ENCODE measurements around the gene PKDREJ. TPM values are rescaled to one million over a fixed set of nuclear protein-coding genes. Genes with fewer than 3 reads are reported as not detected.

PKDREJ gene
- total RNA-seq, 1 experiment from 2014 or later: 0.04 TPM

GRCh38 chr22:46213052-46213451 lies 50.1 kb downstream of the PKDREJ start:
- Histone ChIP-seq H3K27me3 (ENCODE audit: insufficient read depth, low read length) (no peaks in the 10 kb centered on the region), H3K14ac (ENCODE audit: insufficient read depth, low read length) (no peak overlapping the region), H3K4ac (ENCODE audit: low read depth, low read length) (no peak overlapping the region), H3K9ac (ENCODE audit: extremely low read depth, insufficient read length, low read length) (no peak overlapping the region), H3K23me2 (ENCODE audit: insufficient read length, low read depth, low read length, poor library complexity, severe bottlenecking) (no peaks in the 10 kb centered on the region), H3K79me1 (ENCODE audit: insufficient read depth, low read depth, low read length, poor library complexity, severe bottlenecking) (no peaks in the 10 kb centered on the region), H3K56ac (ENCODE audit: insufficient read length, low read depth, low read length) (no peak overlapping the region), H2AK5ac (ENCODE audit: insufficient read length, low read length) (no peak overlapping the region), H2BK12ac (ENCODE audit: insufficient read length, low read depth, low read length) (no peak overlapping the region), H3K79me2 (ENCODE audit: insufficient read depth, low read length) (no peaks in the 10 kb centered on the region), H4K5ac (ENCODE audit: insufficient read length, low read depth, low read length) (no peak overlapping the region), H4K20me1 (ENCODE audit: control insufficient read depth, insufficient read depth, insufficient read length) (no peaks in the 10 kb centered on the region), H3K4me2 (ENCODE audit: insufficient read depth, insufficient read length, low read length) (no peak overlapping the region), H2BK5ac (ENCODE audit: insufficient read length, low read length) (no peak overlapping the region), H2AFZ (ENCODE audit: low read length) (no peak overlapping the region), H3T11ph (ENCODE audit: low read length) (no peak overlapping the region), H2BK15ac (ENCODE audit: low read depth, low read length) (no peak overlapping the region), H2BK120ac (ENCODE audit: low read depth, low read length, poor library complexity, severe bottlenecking) (no peak overlapping the region), H3K23ac (ENCODE audit: insufficient read length, low read depth, low read length) (no peak overlapping the region), H2BK20ac (ENCODE audit: low read depth, low read length, poor library complexity, severe bottlenecking) (no peak overlapping the region), H3K4me1 (ENCODE audit: insufficient read depth, low read length) (no peaks in the 10 kb centered on the region), H4K91ac (ENCODE audit: insufficient read length, low read depth, low read length) (no peak overlapping the region), H3K27ac (ENCODE audit: insufficient read length, low read depth, low read length) (no peak overlapping the region), H3K18ac (ENCODE audit: insufficient read length, low read depth, low read length) (no peak overlapping the region), H4K8ac (replicated peaks; ENCODE audit: insufficient read length, low read depth, low read length) (no peak overlapping the region), H3K9me3 (ENCODE audit: control insufficient read depth, low read depth, low read length) (no peaks in the 10 kb centered on the region)
- no peak overlapping the region for H3K27ac Mint-ChIP-seq
- no peaks in the 10 kb centered on the region; the same call in none of the 2 replicates for H3K27me3 Mint-ChIP-seq (ENCODE audit: low read depth)
- WGBS (ENCODE audit: extremely low coverage, insufficient read length, low lambda C conversion rate): no CpG with 5 or more reads among the region's 4 CpGs
- no peak for DNase-seq
- peaks cover 36 to 44% of the 10 kb centered on the region in 2 experiments for H3K9me3 Mint-ChIP-seq
- no peak for TF ChIP-seq CTCF (conservative IDR thresholded peaks at IDR 0.05)
- peaks cover 23 to 40% (median 29%) of the 10 kb centered on the region in 3 experiments for H3K36me3 Mint-ChIP-seq (ENCODE audit: insufficient read depth in 1 of 3, low read depth in 3 of 3)
- H3K4me1 Mint-ChIP-seq: no peaks in the 10 kb centered on the region
- no peak overlapping the region for H3K4me3 Mint-ChIP-seq

All from H9 (cell line).